Stomach (tissue), 4 donors: ENCODE measurements around the gene PRR5.

ENCODE experiments used
- EP300 ChIP-seq: sonication (generic); formaldehyde crosslinking; IDR thresholded peaks from one replicate; pipeline ENCODE4 v1.6.1; 2017; ENCODE audit warnings: antibody characterized with exemption
- TF ChIP-seq, protein P1 (sequence below), 7 experiments: fragments of 450-650 bp in 4 of 7; fragments of 200-600 bp in 3 of 7; sonication (generic) in 3 of 7; IDR thresholded peaks; one replicate each; pipeline ENCODE4 v1.5.1; 2016 to 2019; ENCODE audit warnings: antibody characterized with exemption in 7 of 7, control low read depth in 2 of 7, mild to moderate bottlenecking in 1 of 7

- TF ChIP-seq, protein P1, sequence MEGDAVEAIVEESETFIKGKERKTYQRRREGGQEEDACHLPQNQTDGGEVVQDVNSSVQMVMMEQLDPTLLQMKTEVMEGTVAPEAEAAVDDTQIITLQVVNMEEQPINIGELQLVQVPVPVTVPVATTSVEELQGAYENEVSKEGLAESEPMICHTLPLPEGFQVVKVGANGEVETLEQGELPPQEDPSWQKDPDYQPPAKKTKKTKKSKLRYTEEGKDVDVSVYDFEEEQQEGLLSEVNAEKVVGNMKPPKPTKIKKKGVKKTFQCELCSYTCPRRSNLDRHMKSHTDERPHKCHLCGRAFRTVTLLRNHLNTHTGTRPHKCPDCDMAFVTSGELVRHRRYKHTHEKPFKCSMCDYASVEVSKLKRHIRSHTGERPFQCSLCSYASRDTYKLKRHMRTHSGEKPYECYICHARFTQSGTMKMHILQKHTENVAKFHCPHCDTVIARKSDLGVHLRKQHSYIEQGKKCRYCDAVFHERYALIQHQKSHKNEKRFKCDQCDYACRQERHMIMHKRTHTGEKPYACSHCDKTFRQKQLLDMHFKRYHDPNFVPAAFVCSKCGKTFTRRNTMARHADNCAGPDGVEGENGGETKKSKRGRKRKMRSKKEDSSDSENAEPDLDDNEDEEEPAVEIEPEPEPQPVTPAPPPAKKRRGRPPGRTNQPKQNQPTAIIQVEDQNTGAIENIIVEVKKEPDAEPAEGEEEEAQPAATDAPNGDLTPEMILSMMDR (IDR thresholded peaks at IDR 0.05) = no peak
- TF ChIP-seq EP300 = no peak
Observed at GRCh38 chr22:44732017-44732561, 30.1 kb downstream of the PRR5 start.
